H1 (cell line): ENCODE results near the gene BCHE. TPM values are rescaled to one million over a fixed set of nuclear protein-coding genes. Genes with fewer than 3 reads are reported as not detected.

Experiments used
- CTCF ChIA-PET: fragments of 300-600 bp; sonication (Branson Sonifier 250); formaldehyde crosslinking; loops from one replicate; lab custom pipeline; 2021; ENCODE audit not compliant: partially characterized antibody; lab: Charles Lee
- POLR2A ChIA-PET: fragments of 300-600 bp; sonication (Branson Sonifier 250); formaldehyde crosslinking; loops from one replicate; lab custom pipeline; 2021; ENCODE audit warnings: inconsistent platforms; ENCODE audit not compliant: partially characterized antibody; lab: Charles Lee
- DNase-seq, 2 experiments: peaks; one replicate each; pipeline versions ENCODE4 v3.0.0 to v3.0.0-alpha.2; 2010 to 2022; ENCODE audit warnings: low spot score in 2 of 2, low read depth in 1 of 2, mixed read lengths in 1 of 2
- FAIRE-seq: peaks from 2 replicates; lab custom pipeline; 2011; peaks lifted over from hg19 to GRCh38; lab: Jason Lieb, UNC
- H2AFZ ChIP-seq: 2 replicates; pipeline ENCODE4 v1.8.1; 2012; ENCODE audit warnings: low read length, inconsistent platforms
- H2AK5ac ChIP-seq: 2 replicates; pipeline ENCODE4 v1.6.1; 2013; ENCODE audit warnings: low read depth, low read length
- H2BK120ac ChIP-seq: replicated peaks from 2 replicates; pipeline ENCODE3; 2013; ENCODE audit warnings: low read depth, low read length, inconsistent platforms
- H2BK12ac ChIP-seq: 2 replicates; pipeline ENCODE4 v1.6.1; 2013; ENCODE audit warnings: low read depth, low read length
- H2BK15ac ChIP-seq: 2 replicates; pipeline ENCODE4 v1.6.1; 2013; ENCODE audit warnings: low read length
- H2BK20ac ChIP-seq: 2 replicates; pipeline ENCODE4 v1.6.1; 2013; ENCODE audit warnings: low read length
- H2BK5ac ChIP-seq: 2 replicates; pipeline ENCODE4 v1.6.1; 2013; ENCODE audit warnings: low read depth, low read length
- H3K14ac ChIP-seq: 2 replicates; pipeline ENCODE4 v1.6.1; 2013; ENCODE audit warnings: inconsistent platforms; ENCODE audit not compliant: insufficient read length
- H3K18ac ChIP-seq: 2 replicates; pipeline ENCODE4 v1.6.1; 2013; ENCODE audit warnings: low read length; ENCODE audit errors: extremely low read depth
- H3K23ac ChIP-seq: 2 replicates; pipeline ENCODE4 v1.6.1; 2013; ENCODE audit warnings: inconsistent platforms; ENCODE audit not compliant: insufficient read length
- H3K23me2 ChIP-seq: 2 replicates; pipeline ENCODE4 v1.6.1; 2013; ENCODE audit warnings: low read depth, low read length
- H3K27ac ChIP-seq: 2 replicates; pipeline ENCODE4 v1.6.1; 2011; ENCODE audit warnings: low read depth, low read length, inconsistent platforms
- H3K27me3 ChIP-seq, 4 experiments: replicated peaks in 1 of 4; 1 replicate in 1 of 4; 2 replicates in 3 of 4; pipeline versions ENCODE4 v1.6.1 to v1.8.1; 2011 to 2013; ENCODE audit warnings: low read length in 3 of 4, mild to moderate bottlenecking in 3 of 4, inconsistent platforms in 2 of 4, mixed read lengths in 2 of 4, moderate library complexity in 1 of 4; ENCODE audit not compliant: control insufficient read depth in 3 of 4, insufficient read depth in 3 of 4; ENCODE audit errors: extremely low read depth in 1 of 4
- H3K36me3 ChIP-seq, 4 experiments: 2 replicates each; pipeline versions ENCODE4 v1.6.1 to v1.8.1; 2011 to 2013; ENCODE audit warnings: mild to moderate bottlenecking in 4 of 4, low read length in 3 of 4, moderate library complexity in 2 of 4, control low read depth in 1 of 4, inconsistent platforms in 1 of 4; ENCODE audit not compliant: insufficient read depth in 4 of 4, control insufficient read depth in 2 of 4
- H3K4ac ChIP-seq: replicated peaks from 2 replicates; pipeline ENCODE3; 2013; ENCODE audit warnings: low read length, low read depth, mixed read lengths, inconsistent platforms; ENCODE audit not compliant: insufficient read length
- H3K4me1 ChIP-seq, 4 experiments: replicated peaks in 1 of 4; 1 replicate in 1 of 4; 2 replicates in 3 of 4; pipeline versions ENCODE4 v1.6.1 to v1.8.1; 2011 to 2013; ENCODE audit warnings: low read length in 3 of 4, inconsistent platforms in 2 of 4, mixed read lengths in 1 of 4; ENCODE audit not compliant: insufficient read depth in 4 of 4, control insufficient read depth in 3 of 4
- H3K4me2 ChIP-seq, 2 experiments: 2 replicates each; pipeline versions ENCODE4 v1.6.1 to v1.8.1; 2011 to 2013; ENCODE audit warnings: low read depth in 2 of 2, low read length in 2 of 2, control low read depth in 1 of 2, inconsistent platforms in 1 of 2, mild to moderate bottlenecking in 1 of 2; ENCODE audit not compliant: insufficient read depth in 1 of 2
- H3K4me3 ChIP-seq, 4 experiments: fragments of 200-600, 300-600 bp in 1 of 4; sonication (generic), shearing (Covaris generic), sonication (Bioruptor Twin) in 1 of 4; 2 replicates each; pipeline versions ENCODE4 v1.5.1 to v1.8.1; 2011 to 2016; ENCODE audit warnings: low read length in 4 of 4, low read depth in 3 of 4, control low read depth in 2 of 4, inconsistent platforms in 2 of 4, mild to moderate bottlenecking in 2 of 4, mixed read lengths in 1 of 4, moderate library complexity in 1 of 4; ENCODE audit not compliant: insufficient read depth in 2 of 4; ENCODE audit errors: extremely low read depth in 1 of 4
- H3K56ac ChIP-seq: replicated peaks from 2 replicates; pipeline ENCODE3; 2013; ENCODE audit warnings: low read depth, mild to moderate bottlenecking, mixed read lengths, low read length, inconsistent platforms; ENCODE audit not compliant: insufficient read length
- H3K79me1 ChIP-seq: 2 replicates; pipeline ENCODE4 v1.6.1; 2013; ENCODE audit warnings: low read depth, low read length, control low read depth
- H3K79me2 ChIP-seq, 2 experiments: 2 replicates each; pipeline versions ENCODE4 v1.6.1 to v1.8.1; 2012 to 2013; ENCODE audit warnings: low read length in 2 of 2, mild to moderate bottlenecking in 2 of 2, inconsistent platforms in 1 of 2; ENCODE audit not compliant: insufficient read depth in 2 of 2, control insufficient read depth in 1 of 2
- H3K9ac ChIP-seq, 4 experiments: replicated peaks in 1 of 4; 1 replicate in 1 of 4; 2 replicates in 3 of 4; pipeline versions ENCODE4 v1.6.1 to v1.8.1; 2011 to 2013; ENCODE audit warnings: low read depth in 3 of 4, low read length in 3 of 4, control low read depth in 2 of 4, mild to moderate bottlenecking in 2 of 4, moderate library complexity in 2 of 4, inconsistent platforms in 1 of 4; ENCODE audit errors: extremely low read depth in 1 of 4
- H3K9me3 ChIP-seq, 2 experiments: 2 replicates each; pipeline versions ENCODE4 v1.6.1 to v1.8.1; 2012 to 2013; ENCODE audit warnings: mild to moderate bottlenecking in 2 of 2, moderate library complexity in 2 of 2, control low read depth in 1 of 2, inconsistent platforms in 1 of 2, low read depth in 1 of 2, low read length in 1 of 2, mixed read lengths in 1 of 2; ENCODE audit not compliant: insufficient read depth in 2 of 2
- H4K20me1 ChIP-seq, 2 experiments: replicated peaks in 1 of 2; 2 replicates each; pipeline versions ENCODE3 to v1.8.1; 2011 to 2013; ENCODE audit warnings: inconsistent platforms in 2 of 2, low read length in 2 of 2, mild to moderate bottlenecking in 1 of 2; ENCODE audit not compliant: insufficient read depth in 2 of 2, control insufficient read depth in 1 of 2
- H4K5ac ChIP-seq: 2 replicates; pipeline ENCODE4 v1.6.1; 2013; ENCODE audit warnings: low read length, low read depth, mixed read lengths, inconsistent platforms; ENCODE audit not compliant: insufficient read length
- H4K8ac ChIP-seq: 2 replicates; pipeline ENCODE4 v1.8.0; 2013; ENCODE audit warnings: mild to moderate bottlenecking, moderate library complexity, low read length, inconsistent platforms; ENCODE audit not compliant: insufficient read depth; ENCODE audit errors: extremely low read depth
- H4K91ac ChIP-seq: replicated peaks from 2 replicates; pipeline ENCODE3; 2013; ENCODE audit warnings: low read length, mixed read lengths, inconsistent platforms; ENCODE audit not compliant: insufficient read length
- BCL11A ChIP-seq, 2 experiments: IDR thresholded peaks; one replicate each; pipeline ENCODE4 v1.6.1; 2011; ENCODE audit warnings: low read depth in 2 of 2, low read length in 2 of 2, mild to moderate bottlenecking in 2 of 2
- CHD1 ChIP-seq: IDR thresholded peaks from 2 replicates; pipeline ENCODE4 v1.6.1; 2012; ENCODE audit warnings: low read depth, low read length, improper control_type of control experiment
- CREB1 ChIP-seq: IDR thresholded peaks from 2 replicates; pipeline ENCODE4 v1.6.1; 2012; ENCODE audit warnings: inconsistent platforms
- EGR1 ChIP-seq: IDR thresholded peaks from 2 replicates; pipeline ENCODE4 v1.6.1; 2011; ENCODE audit warnings: low read depth, low read length, borderline replicate concordance
- JUND ChIP-seq: IDR thresholded peaks from 2 replicates; pipeline ENCODE4 v1.6.1; 2011; ENCODE audit warnings: mild to moderate bottlenecking, improper control_type of control experiment, low read length
- MAX ChIP-seq: IDR thresholded peaks from 2 replicates; pipeline ENCODE4 v1.6.1; 2012; ENCODE audit warnings: inconsistent platforms
- SUZ12 ChIP-seq: fragments of 200-600 bp; sonication (generic); IDR thresholded peaks from 2 replicates; pipeline ENCODE4 v1.6.1; 2012; ENCODE audit warnings: mild to moderate bottlenecking, inconsistent platforms, low read length, moderate library complexity, mixed read lengths
- TAF7 ChIP-seq: optimal IDR thresholded peaks from 2 replicates; pipeline ENCODE3; 2011; ENCODE audit warnings: low read depth, mild to moderate bottlenecking, inconsistent platforms, low read length, moderate library complexity, borderline replicate concordance
- TEAD4 ChIP-seq: IDR thresholded peaks from 2 replicates; pipeline ENCODE4 v1.6.1; 2012; ENCODE audit warnings: low read depth, low read length, inconsistent platforms, mixed read lengths
- USF2 ChIP-seq: IDR thresholded peaks from 2 replicates; pipeline ENCODE4 v1.6.1; 2011; ENCODE audit warnings: low read length, improper control_type of control experiment
- YY1 ChIP-seq: IDR thresholded peaks from 2 replicates; pipeline ENCODE4 v1.6.1; 2011; ENCODE audit warnings: low read depth, mild to moderate bottlenecking, low read length
- WGBS, 2 experiments: shearing (Covaris generic) in 1 of 2; methylation state at CpG; one replicate each; pipeline versions ENCODE4 v1.1.6 to v1.1.7; 2013 to 2015; ENCODE audit warnings: low lambda C conversion rate in 2 of 2, mixed read lengths in 2 of 2, inconsistent platforms in 1 of 2, low coverage in 1 of 2, missing lambda C conversion rate in 1 of 2; ENCODE audit not compliant: insufficient replicate concordance in 2 of 2, insufficient coverage in 1 of 2, insufficient read length in 1 of 2; ENCODE audit errors: extremely low coverage in 1 of 2, missing lambda C conversion rate in 1 of 2; 5-methylcytosine and 5-hydroxymethylcytosine counted together
- polyA plus RNA-seq, 7 experiments: library from polyadenylated mRNA; depleted of rRNA in 3 of 7; stranded (reverse) in 5 of 7; unstranded in 2 of 7; fragments of >200 nt in 5 of 7; fragments of 200-250 nt in 2 of 7; gene quantifications; 1 replicate in 5 of 7; 2 replicates in 1 of 7; 4 replicates in 1 of 7; pipeline versions ENCODE4 v1.2.1 to v1.2.3, GENCODE V29; 2011 to 2013; ENCODE audit warnings: missing spikeins in 2 of 7, mixed read lengths in 2 of 7
- total RNA-seq: library from RNA; stranded (reverse); fragmentation: NEBNext Ultra II Directional; extraction: Animal tissue kit (Norgen Biotek cat#: 25700); gene quantifications from 2 replicates; pipeline ENCODE4 v1.2.1, GENCODE V29; 2021

Gene BCHE
- total and polyA plus RNA-seq, 2 of the 8 experiments (the other 6 are each of a cell fraction or from before 2014, with no cell fraction given) = 0.56 to 1.9 TPM

GRCh38 chr3:165746874-165747273 lies 90.3 kb downstream of the BCHE start:
- Histone ChIP-seq H3K79me1 (no peaks in the 10 kb centered on the region), H3K4ac (no peak overlapping the region), H2AFZ (no peak overlapping the region), H3K9me3 (no peaks in the 10 kb centered on the region), H3K18ac (no peak overlapping the region), H2BK20ac (no peak overlapping the region), H2BK120ac (no peak overlapping the region), H4K91ac (no peak overlapping the region), H3K27ac (no peak overlapping the region), H3K4me3 (no peak overlapping the region), H3K36me3 (no peaks in the 10 kb centered on the region), H3K56ac (no peak overlapping the region), H3K14ac (no peak overlapping the region), H3K9ac (no peak overlapping the region), H4K5ac (no peak overlapping the region), H3K27me3 (no peaks in the 10 kb centered on the region), H2BK15ac (no peak overlapping the region), H3K23ac (no peak overlapping the region), H4K20me1 (no peaks in the 10 kb centered on the region), H2BK5ac (no peak overlapping the region), H3K4me1 (no peaks in the 10 kb centered on the region), H2AK5ac (no peak overlapping the region), H3K4me2 (no peak overlapping the region), H2BK12ac (no peak overlapping the region), H3K79me2 (no peaks in the 10 kb centered on the region), H4K8ac (no peak overlapping the region), H3K23me2 (no peaks in the 10 kb centered on the region)
- FAIRE-seq (no peak), DNase-seq (no peak)
- WGBS, 2 experiments = 83% methylated on average over 2 of the region's 2 CpGs; no CpG with 5 or more reads in 1 of the 2 experiments
- ChIA-PET CTCF (no interaction called here), POLR2A (no interaction called here)
- no peak for TF ChIP-seq SUZ12
- no peak for TF ChIP-seq BCL11A (IDR thresholded peaks at IDR 0.05; ENCODE audit: low read depth in 2 of 2, low read length in 2 of 2)
- no peak for TF ChIP-seq TAF7
- TF ChIP-seq USF2 = no peak
- TF ChIP-seq YY1 = no peak
- TF ChIP-seq EGR1 = no peak
- TF ChIP-seq CREB1 = no peak
- TF ChIP-seq JUND = no peak
- TF ChIP-seq TEAD4 = no peak
- TF ChIP-seq CHD1 = no peak
- no peak for TF ChIP-seq MAX
